Measurements from ENCODE around the gene EGFR.

Gene EGFR

GRCh38 chr7:55177068-55177530 is 158.3 kb downstream of the EGFR start:
- no peak for DNase-seq

GRCh38 chr7:55177589-55178261 is 158.9 kb downstream of the EGFR start:
- DNase-seq: no peak

- DNase-seq: no peak
These were observed 159.6 kb downstream of the EGFR start for GRCh38 chr7:55178292-55178862.

- DNase-seq: no peak
These were observed 160.3 kb downstream of the EGFR start for GRCh38 chr7:55178863-55179773.

- no peak for DNase-seq
These were observed 161.3 kb downstream of the EGFR start for GRCh38 chr7:55179931-55180682.

GRCh38 chr7:55180963-55181542 is 162.2 kb downstream of the EGFR start:
- DNase-seq: no peak

- DNase-seq: no peak
These were observed 162.9 kb downstream of the EGFR start for GRCh38 chr7:55181762-55182161.

GRCh38 chr7:55183897-55184296 is 165.1 kb downstream of the EGFR start:
- DNase-seq: no peak

- DNase-seq: no peak
These were observed 166.5 kb downstream of the EGFR start for GRCh38 chr7:55185321-55185802.

GRCh38 chr7:55185941-55186609 is 167.3 kb downstream of the EGFR start:
- peak; percentile 95 for DNase-seq

- DNase-seq: no peak
These were observed 169.1 kb downstream of the EGFR start for GRCh38 chr7:55187701-55188491.

GRCh38 chr7:55188590-55189138 is 169.8 kb downstream of the EGFR start:
- DNase-seq: no peak

GRCh38 chr7:55189146-55189766 is 170.4 kb downstream of the EGFR start:
- no peak for DNase-seq

- DNase-seq: no peak
These were observed 171.1 kb downstream of the EGFR start for GRCh38 chr7:55189878-55190436.

GRCh38 chr7:55190511-55191160 is 171.8 kb downstream of the EGFR start:
- DNase-seq: no peak

- no peak for DNase-seq
These were observed 172.5 kb downstream of the EGFR start for GRCh38 chr7:55191161-55191925.

GRCh38 chr7:55191926-55192692 is 173.3 kb downstream of the EGFR start:
- no peak for DNase-seq

- no peak for DNase-seq
These were observed 173.9 kb downstream of the EGFR start for GRCh38 chr7:55192723-55193122.
